DOHH2 (cell line): ENCODE results near the gene CYP27B1.

Experiments
- H3F3A ChIP-seq: fragments of 200-600 bp; sonication (generic), shearing (Covaris generic); 2 replicates; pipeline ENCODE4 v1.6.0; 2016; ENCODE audit warnings: antibody characterized with exemption, mild to moderate bottlenecking; ENCODE audit not compliant: control insufficient read depth, insufficient read depth
- H3K27ac ChIP-seq: fragments of 200-600 bp; sonication (generic); 2 replicates; pipeline ENCODE4 v1.5.1; 2014; ENCODE audit warnings: low read depth, mild to moderate bottlenecking, low read length, moderate library complexity
- H3K27me3 ChIP-seq: fragments of 200-600 bp; sonication (generic); 2 replicates; pipeline ENCODE4 v1.6.1; 2014; ENCODE audit warnings: mild to moderate bottlenecking, low read length, mixed read lengths; ENCODE audit not compliant: control insufficient read depth
- H3K36me3 ChIP-seq: fragments of 200-600 bp; sonication (generic); 2 replicates; pipeline ENCODE4 v1.6.1; 2014; ENCODE audit warnings: mild to moderate bottlenecking, low read length, moderate library complexity, mixed read lengths; ENCODE audit not compliant: control insufficient read depth
- H3K4me1 ChIP-seq: fragments of 200-600 bp; sonication (generic); 2 replicates; pipeline ENCODE4 v1.6.1; 2014; ENCODE audit warnings: mild to moderate bottlenecking, low read length, mixed read lengths; ENCODE audit not compliant: control insufficient read depth
- H3K4me2 ChIP-seq: fragments of 200-600 bp; sonication (generic); 2 replicates; pipeline ENCODE4 v1.6.0; 2014; ENCODE audit warnings: mild to moderate bottlenecking, low read length, moderate library complexity
- H3K4me3 ChIP-seq: fragments of 200-600 bp; sonication (generic); 2 replicates; pipeline ENCODE4 v1.5.1; 2014; ENCODE audit warnings: mild to moderate bottlenecking, low read length, mixed read lengths
- H3K79me2 ChIP-seq: fragments of 200-600 bp; sonication (generic); 2 replicates; pipeline ENCODE4 v1.6.1; 2014; ENCODE audit warnings: mild to moderate bottlenecking, low read length, mixed read lengths; ENCODE audit not compliant: control insufficient read depth
- H3K9me2 ChIP-seq: fragments of 200-600 bp; sonication (generic); replicated peaks from 2 replicates; pipeline ENCODE4 v1.6.1; 2014; ENCODE audit warnings: mild to moderate bottlenecking, low read length, mixed read lengths; ENCODE audit not compliant: control insufficient read depth
- H3K9me3 ChIP-seq: fragments of 200-600 bp; sonication (generic); 2 replicates; pipeline ENCODE4 v1.6.1; 2014; ENCODE audit warnings: antibody characterized with exemption, low read length, mixed read lengths; ENCODE audit not compliant: control insufficient read depth, insufficient read depth
- H4K20me1 ChIP-seq: fragments of 200-600 bp; sonication (generic); 2 replicates; pipeline ENCODE4 v1.6.0; 2014; ENCODE audit warnings: low read depth, mild to moderate bottlenecking, antibody characterized with exemption, low read length, moderate library complexity; ENCODE audit not compliant: control insufficient read depth, insufficient read depth
- CTCF ChIP-seq: fragments of 200-600 bp; sonication (generic); IDR thresholded peaks from one replicate; pipeline ENCODE4 v1.5.1; 2014; ENCODE audit warnings: antibody characterized with exemption, mild to moderate bottlenecking, low read depth, low read length; ENCODE audit not compliant: poor library complexity, severe bottlenecking
- EZH2phosphoT487 ChIP-seq: fragments of 200-600 bp; sonication (generic); IDR thresholded peaks from 2 replicates; pipeline ENCODE4 v1.6.1; 2017; ENCODE audit warnings: borderline replicate concordance, mild to moderate bottlenecking, antibody characterized with exemption, low read length, moderate library complexity, mixed read lengths

CYP27B1 gene

GRCh38 chr12:57752668-57753000 is 14.2 kb downstream of the CYP27B1 start:
- no peaks in the 10 kb centered on the region for H3K27me3 ChIP-seq
- H3K27ac ChIP-seq, result peak overlapping the region; percentile 21
- H3K9me2 ChIP-seq, result no peaks in the 10 kb centered on the region
- H4K20me1 ChIP-seq, result no peaks in the 10 kb centered on the region; the same call in 1 of the 2 replicates
- H3F3A ChIP-seq, result peaks cover 25% of the 10 kb centered on the region
- peaks cover 55% of the 10 kb centered on the region for H3K36me3 ChIP-seq
- H3K79me2 ChIP-seq, result peaks cover 58% of the 10 kb centered on the region
- no peaks in the 10 kb centered on the region for H3K9me3 ChIP-seq
- peak overlapping the region; percentile 76 for H3K4me2 ChIP-seq
- no peak for TF ChIP-seq EZH2phosphoT487
- TF ChIP-seq CTCF, result no peak
- H3K4me1 ChIP-seq, result peaks cover 46% of the 10 kb centered on the region
- peak overlapping the region; percentile 69 for H3K4me3 ChIP-seq

- H4K20me1 ChIP-seq, result no peaks in the 10 kb centered on the region; the same call in 1 of the 2 replicates
Observed at GRCh38 chr12:57751788-57752667, 14.8 kb downstream of the CYP27B1 start, which contains the start of gene CDK4. CDK4 (minus strand) TSS chr12:57752310; CDS start chr12:57751717, 593 bp downstream.

GRCh38 chr12:57751432-57751787 is 15.5 kb downstream of the CYP27B1 start:
- H4K20me1 ChIP-seq, result no peaks in the 10 kb centered on the region; the same call in 1 of the 2 replicates
- H3K79me2 ChIP-seq, result peaks cover 46% of the 10 kb centered on the region
- H3K27ac ChIP-seq, result peak overlapping the region; percentile 57
- TF ChIP-seq EZH2phosphoT487 (no peak), CTCF (no peak)
- H3F3A ChIP-seq, result peaks cover 34% of the 10 kb centered on the region
- H3K27me3 ChIP-seq, result no peaks in the 10 kb centered on the region
- H3K9me2 ChIP-seq, result no peaks in the 10 kb centered on the region
- peaks cover 36% of the 10 kb centered on the region for H3K4me1 ChIP-seq
- peak overlapping the region; percentile 98 for H3K4me3 ChIP-seq
- peak overlapping the region; percentile 78 for H3K4me2 ChIP-seq
- H3K9me3 ChIP-seq, result no peaks in the 10 kb centered on the region
- H3K36me3 ChIP-seq, result peaks cover 56% of the 10 kb centered on the region

More at GRCh38 chr12:57751788-57752667, 14.8 kb downstream of the CYP27B1 start, which contains the start of gene CDK4:
- TF ChIP-seq EZH2phosphoT487, result no peak
- no peak for TF ChIP-seq CTCF
- Histone ChIP-seq H3K4me2 (peak within 1 kb of the TSS; percentile 78), H3K27me3 (no peaks in the 10 kb centered on the region), H3F3A (peaks cover 30% of the 10 kb centered on the region), H3K36me3 (peaks cover 55% of the 10 kb centered on the region), H3K27ac (peak within 1 kb of the TSS; percentile 57), H3K9me2 (no peaks in the 10 kb centered on the region), H3K4me1 (peaks cover 42% of the 10 kb centered on the region), H3K79me2 (peaks cover 52% of the 10 kb centered on the region), H3K4me3 (peak within 1 kb of the TSS; percentile 98), H3K9me3 (no peaks in the 10 kb centered on the region)
